Brain microvascular endothelial cell (primary cell): ENCODE results near the gene PLOD2.
A peak's percentile ranks its signal among the peaks of the same experiment; 100 is the strongest.

Experiments used
- DNase-seq: peaks from one replicate; pipeline ENCODE4 v3.0.0-alpha.2; 2020
- H3K27ac ChIP-seq: fragments of 250-450 bp; sonication (Bioruptor Pico); 2 replicates; pipeline ENCODE4 v1.5.1; 2020; ENCODE audit warnings: mild to moderate bottlenecking, moderate library complexity
- H3K27me3 ChIP-seq: fragments of 250-450 bp; sonication (Bioruptor Pico); replicated peaks from 2 replicates; pipeline ENCODE4 v1.5.1; 2020; ENCODE audit warnings: mild to moderate bottlenecking
- H3K36me3 ChIP-seq: fragments of 250-450 bp; sonication (Bioruptor Pico); replicated peaks from 2 replicates; pipeline ENCODE4 v1.5.1; 2020; ENCODE audit warnings: mild to moderate bottlenecking
- H3K4me3 ChIP-seq: 2 replicates; pipeline ENCODE4 v1.5.1; 2011; ENCODE audit warnings: low read depth, mild to moderate bottlenecking, control low read depth, low read length, moderate library complexity
- in situ Hi-C: cut with HindIII; loops from 2 replicates; pipeline ENCODE4 v1.10.0; 2017; ENCODE audit warnings: low sequenced_read_pairs, low pct_ligation_motif_present
- TF ChIP-seq, protein P1 (sequence below): IDR thresholded peaks from 2 replicates; pipeline ENCODE4 v1.5.1; 2011; ENCODE audit warnings: low read depth, mild to moderate bottlenecking, moderate library complexity, low read length, control low read depth, inconsistent platforms; ENCODE audit errors: missing control alignments

PLOD2 gene

DNA sequence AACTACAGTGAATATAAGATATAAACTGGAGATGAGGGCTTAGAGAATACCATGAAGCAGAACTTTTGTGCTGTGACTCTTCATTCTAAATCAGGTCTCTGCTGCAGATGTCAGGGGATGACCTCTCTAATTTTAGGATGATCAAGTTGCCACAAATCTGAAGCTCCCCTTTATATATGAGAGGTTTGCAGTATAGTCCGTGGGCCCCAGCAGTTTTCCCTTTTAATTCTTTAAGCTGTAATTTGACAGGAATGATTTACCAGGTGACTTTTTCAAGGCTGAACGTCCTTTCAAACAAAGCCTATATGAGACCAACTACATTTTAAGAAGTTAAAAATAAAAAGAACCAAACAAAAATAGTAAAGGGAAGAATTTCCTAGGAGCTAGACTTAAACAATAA, 4.9 kb upstream of the PLOD2 start:
- Histone ChIP-seq H3K4me3 (no peak overlapping the region), H3K36me3 (no peaks in the 10 kb centered on the region), H3K27me3 (no peaks in the 10 kb centered on the region), H3K27ac (peak overlapping the region; percentile 91)
- in situ Hi-C loops, result no loop called here
- TF ChIP-seq, protein P1, sequence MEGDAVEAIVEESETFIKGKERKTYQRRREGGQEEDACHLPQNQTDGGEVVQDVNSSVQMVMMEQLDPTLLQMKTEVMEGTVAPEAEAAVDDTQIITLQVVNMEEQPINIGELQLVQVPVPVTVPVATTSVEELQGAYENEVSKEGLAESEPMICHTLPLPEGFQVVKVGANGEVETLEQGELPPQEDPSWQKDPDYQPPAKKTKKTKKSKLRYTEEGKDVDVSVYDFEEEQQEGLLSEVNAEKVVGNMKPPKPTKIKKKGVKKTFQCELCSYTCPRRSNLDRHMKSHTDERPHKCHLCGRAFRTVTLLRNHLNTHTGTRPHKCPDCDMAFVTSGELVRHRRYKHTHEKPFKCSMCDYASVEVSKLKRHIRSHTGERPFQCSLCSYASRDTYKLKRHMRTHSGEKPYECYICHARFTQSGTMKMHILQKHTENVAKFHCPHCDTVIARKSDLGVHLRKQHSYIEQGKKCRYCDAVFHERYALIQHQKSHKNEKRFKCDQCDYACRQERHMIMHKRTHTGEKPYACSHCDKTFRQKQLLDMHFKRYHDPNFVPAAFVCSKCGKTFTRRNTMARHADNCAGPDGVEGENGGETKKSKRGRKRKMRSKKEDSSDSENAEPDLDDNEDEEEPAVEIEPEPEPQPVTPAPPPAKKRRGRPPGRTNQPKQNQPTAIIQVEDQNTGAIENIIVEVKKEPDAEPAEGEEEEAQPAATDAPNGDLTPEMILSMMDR, result no peak
- DNase-seq, result no peak

DNA sequence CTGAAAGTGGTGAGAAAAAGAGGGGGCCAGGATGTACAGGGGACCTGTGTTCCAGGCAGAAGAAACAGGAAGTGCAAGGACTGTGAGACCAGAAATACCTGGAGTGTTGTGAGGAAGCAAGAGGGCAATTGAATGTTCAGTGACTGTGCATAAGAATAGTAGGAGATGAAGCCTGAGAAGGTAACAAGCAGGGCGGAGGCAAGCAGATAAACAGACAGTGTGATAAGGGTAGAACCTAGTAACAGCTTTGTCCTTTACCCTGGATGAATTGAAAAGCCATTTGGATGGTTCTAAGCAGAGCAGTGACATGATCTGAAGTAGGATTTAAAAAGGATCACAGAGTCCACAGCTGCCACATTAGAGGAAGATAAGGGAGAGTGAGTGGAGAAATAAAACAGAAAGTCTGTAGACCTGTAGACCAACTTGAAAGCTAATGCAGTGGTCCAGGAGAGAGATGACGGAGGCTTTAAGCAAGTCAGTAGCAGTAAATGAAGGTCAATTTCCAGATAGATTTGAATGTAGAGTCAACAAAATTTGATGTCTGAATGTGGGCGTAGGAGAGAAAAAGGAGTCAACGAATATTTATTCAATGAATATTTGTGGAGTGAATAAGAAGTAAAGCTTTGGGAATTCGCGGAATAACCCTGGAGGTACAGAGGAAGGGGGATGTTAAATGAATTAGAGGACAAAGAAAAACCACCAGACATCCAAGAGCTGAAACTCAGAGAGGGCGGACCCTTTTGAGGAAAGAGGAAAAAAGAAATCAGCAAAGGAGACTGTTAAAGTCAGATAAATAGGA, 4.2 kb upstream of the PLOD2 start:
- peak overlapping the region; percentile 91 for H3K27ac ChIP-seq
- H3K27me3 ChIP-seq, result no peaks in the 10 kb centered on the region
- DNase-seq, result peak; percentile 65
- in situ Hi-C loops, result no loop called here
- H3K4me3 ChIP-seq, result no peak overlapping the region
- TF ChIP-seq, protein P1, result no peak
- H3K36me3 ChIP-seq, result no peaks in the 10 kb centered on the region

DNA sequence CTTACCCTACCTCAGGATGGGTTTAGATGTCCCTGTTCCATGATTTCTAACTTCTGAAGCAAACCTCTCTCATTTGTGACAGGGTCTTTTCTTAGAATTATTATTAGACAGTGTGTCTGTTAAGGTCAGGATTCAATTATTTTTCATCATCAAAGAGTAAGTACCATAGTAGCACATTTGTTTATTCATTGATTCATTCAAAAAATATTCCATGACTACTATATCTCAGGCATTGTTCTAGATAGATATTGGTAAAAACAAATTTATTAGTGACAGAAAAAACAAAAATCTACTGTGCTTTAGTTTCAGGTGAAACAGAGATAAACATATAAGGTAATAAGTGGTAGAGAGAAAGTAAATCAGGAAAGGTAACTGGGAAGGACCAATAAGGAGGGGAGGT, 3.5 kb upstream of the PLOD2 start:
- H3K4me3 ChIP-seq, result no peak overlapping the region
- peak overlapping the region; percentile 91 for H3K27ac ChIP-seq
- no peak for DNase-seq
- H3K36me3 ChIP-seq, result no peaks in the 10 kb centered on the region
- in situ Hi-C loops, result no loop called here
- TF ChIP-seq, protein P1, result no peak
- H3K27me3 ChIP-seq, result no peaks in the 10 kb centered on the region

DNA sequence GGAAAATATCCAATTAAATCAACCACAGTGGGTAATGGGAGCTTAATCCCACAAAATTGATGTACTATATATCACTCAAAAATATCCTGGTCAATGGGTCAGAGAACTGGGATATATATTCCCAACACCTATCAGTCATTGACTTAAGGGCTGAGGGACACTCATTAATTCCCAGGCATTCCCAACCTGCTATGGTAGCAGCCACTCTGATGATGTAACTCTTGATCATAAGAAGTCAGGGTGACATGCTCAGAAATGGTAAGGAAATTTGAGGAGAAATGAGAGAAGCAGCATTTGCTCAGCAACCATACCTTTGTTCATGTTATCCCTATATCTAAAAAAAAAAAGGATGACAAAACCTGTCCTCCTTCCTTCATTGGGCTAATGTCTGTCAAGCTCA, 3.1 kb upstream of the PLOD2 start:
- no peak for DNase-seq
- in situ Hi-C loops, result no loop called here
- H3K4me3 ChIP-seq, result no peak overlapping the region
- no peaks in the 10 kb centered on the region for H3K36me3 ChIP-seq
- no peaks in the 10 kb centered on the region for H3K27me3 ChIP-seq
- H3K27ac ChIP-seq, result peak overlapping the region; percentile 91
- TF ChIP-seq, protein P1, result no peak

DNA sequence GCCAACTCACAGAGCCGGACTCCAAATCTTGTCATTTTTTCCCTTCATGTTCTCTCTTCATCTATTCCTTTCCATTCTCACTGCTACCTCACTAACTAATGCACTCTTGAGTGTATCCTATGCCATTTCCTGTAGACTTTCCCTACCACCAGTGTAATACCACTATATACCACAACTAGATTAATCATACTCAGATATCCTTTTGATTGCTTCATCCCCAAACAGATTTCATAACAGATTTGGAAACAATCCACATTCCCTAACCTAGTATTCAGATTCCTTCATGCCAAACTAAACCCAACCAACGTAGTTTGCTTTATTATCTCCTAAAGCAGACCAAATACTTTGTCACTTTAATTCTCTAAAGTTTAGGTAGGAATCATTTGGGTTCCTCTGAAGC, 2.6 kb upstream of the PLOD2 start:
- no peak overlapping the region for H3K4me3 ChIP-seq
- in situ Hi-C loops, result no loop called here
- peak; percentile 66 for DNase-seq

More for the DNA sequence above, 2.6 kb upstream of the PLOD2 start:
- Histone ChIP-seq H3K36me3 (no peaks in the 10 kb centered on the region), H3K27ac (peak overlapping the region; percentile 91), H3K27me3 (no peaks in the 10 kb centered on the region)
- TF ChIP-seq, protein P1, result no peak
